K562 (cell line): ENCODE results near the gene INSL3. TPM values are rescaled to one million over a fixed set of nuclear protein-coding genes. Genes with fewer than 3 reads are reported as not detected.

Experiments
- ASH1L ChIP-seq: fragments of 450-650 bp; IDR thresholded peaks from 2 replicates; pipeline ENCODE4 v1.6.1; 2018; ENCODE audit warnings: borderline replicate concordance, mild to moderate bottlenecking, low read depth; ENCODE audit not compliant: partially characterized antibody
- CBX1 ChIP-seq: sonication (generic); IDR thresholded peaks from 2 replicates; pipeline ENCODE4 v1.6.1; 2016; ENCODE audit warnings: antibody characterized with exemption, low read depth, mild to moderate bottlenecking
- CBX3 ChIP-seq, 2 experiments: IDR thresholded peaks; 1 replicate in 1 of 2; 2 replicates in 1 of 2; pipeline ENCODE4 v1.6.1; 2012; ENCODE audit warnings: inconsistent platforms in 2 of 2, low read length in 2 of 2, borderline replicate concordance in 1 of 2, control low read depth in 1 of 2
- CREM ChIP-seq: IDR thresholded peaks from 2 replicates; pipeline ENCODE4 v1.6.1; 2014; ENCODE audit warnings: antibody characterized with exemption, low read depth
- E2F1 ChIP-seq: sonication (generic); formaldehyde crosslinking; IDR thresholded peaks from 2 replicates; pipeline ENCODE4 v1.8.1; 2023; ENCODE audit warnings: mild to moderate bottlenecking, missing genetic modification reagents, moderate library complexity
- FIP1L1 ChIP-seq: fragments of 200-400 bp; formaldehyde crosslinking; IDR thresholded peaks from 2 replicates; pipeline ENCODE4 v1.6.1; 2018; ENCODE audit warnings: mild to moderate bottlenecking, low read depth, low read length; ENCODE audit not compliant: poor library complexity, severe bottlenecking
- FOXJ2 ChIP-seq: fragments of 200-800 bp; sonication (Bioruptor generic); IDR thresholded peaks from 2 replicates; pipeline ENCODE4 v1.6.1; 2016; ENCODE audit warnings: missing genetic modification characterization, missing compliant biosample characterization
- GTF2A2 ChIP-seq: IDR thresholded peaks from 2 replicates; pipeline ENCODE4 v1.6.1; 2016; ENCODE audit warnings: mild to moderate bottlenecking, missing genetic modification characterization, missing compliant biosample characterization
- NR2C2 ChIP-seq, 2 experiments: fragments of 200-800 bp in 1 of 2; sonication (Bioruptor generic) in 1 of 2; sonication (generic) in 1 of 2; formaldehyde crosslinking in 1 of 2; IDR thresholded peaks; 2 replicates each; pipeline versions ENCODE4 v1.6.1 to v1.8.0; 2016 to 2022; ENCODE audit warnings: mild to moderate bottlenecking in 1 of 2, missing compliant biosample characterization in 1 of 2, missing genetic modification characterization in 1 of 2, missing genetic modification reagents in 1 of 2
- PKNOX1 ChIP-seq: fragments of 450-650 bp; IDR thresholded peaks from 2 replicates; pipeline ENCODE4 v1.6.1; 2016
- POU5F1 ChIP-seq: fragments of 150-350 bp; IDR thresholded peaks from 2 replicates; pipeline ENCODE4 v1.6.1; 2014; ENCODE audit warnings: borderline replicate concordance, low read length, low read depth, mild to moderate bottlenecking; ENCODE audit not compliant: partially characterized antibody
- SIN3A ChIP-seq, 2 experiments: fragments of 150-350 bp in 1 of 2; IDR thresholded peaks; 2 replicates each; pipeline ENCODE4 v1.6.1; 2011 to 2016; ENCODE audit warnings: borderline replicate concordance in 2 of 2, low read depth in 2 of 2, low read length in 2 of 2, mild to moderate bottlenecking in 2 of 2, moderate library complexity in 2 of 2; ENCODE audit not compliant: control insufficient read depth in 1 of 2
- SIN3B ChIP-seq: fragments of 450-650 bp; IDR thresholded peaks from 2 replicates; pipeline ENCODE4 v1.6.1; 2017; ENCODE audit warnings: low read depth, mild to moderate bottlenecking, moderate library complexity
- SMAD4 ChIP-seq: fragments of 250-450 bp; sonication (Bioruptor Pico); conservative IDR thresholded peaks from 2 replicates; pipeline ENCODE4 v1.8.0; 2021; ENCODE audit warnings: inconsistent platforms, mild to moderate bottlenecking, moderate library complexity
- SP1 ChIP-seq: sonication (generic); formaldehyde crosslinking; IDR thresholded peaks from 2 replicates; pipeline ENCODE4 v1.8.1; 2022; ENCODE audit warnings: mild to moderate bottlenecking, missing genetic modification reagents
- TEAD2 ChIP-seq: fragments of 450-650 bp; IDR thresholded peaks from 2 replicates; pipeline ENCODE4 v1.6.1; 2016; ENCODE audit warnings: missing genetic modification characterization, control low read depth, missing compliant biosample characterization
- TRIM25 ChIP-seq: fragments of 450-650 bp; IDR thresholded peaks from 2 replicates; pipeline ENCODE4 v1.7.0; 2016; ENCODE audit warnings: borderline replicate concordance
- XRCC4 ChIP-seq: IDR thresholded peaks from one replicate; pipeline ENCODE4 v1.6.1; 2011; ENCODE audit not compliant: insufficient read depth, insufficient read length; ENCODE audit errors: extremely low read depth
- ZBTB33 ChIP-seq: sonication (generic); formaldehyde crosslinking; IDR thresholded peaks from 2 replicates; pipeline ENCODE4 v1.8.1; 2023; ENCODE audit warnings: mild to moderate bottlenecking, missing genetic modification reagents
- ZNF644 ChIP-seq: fragments of 200-800 bp; sonication (Bioruptor generic); IDR thresholded peaks from 2 replicates; pipeline ENCODE4 v1.6.1; 2016; ENCODE audit warnings: low read depth, missing genetic modification characterization, missing compliant biosample characterization
- polyA plus RNA-seq, 8 experiments: library from polyadenylated mRNA; depleted of rRNA in 4 of 8; stranded (reverse) in 5 of 8; unstranded in 3 of 8; fragments of >200 nt; fragmentation: Nextera tagmentation in 2 of 8; fragmentation: Illumina TruSeq in 1 of 8; extraction: Ambion mirVana in 2 of 8; extraction: Trizol in 1 of 8; gene quantifications; 2 replicates each; pipeline versions ENCODE4 v1.2.1 to v1.2.3, GENCODE V29; 2011 to 2014; ENCODE audit warnings: inconsistent platforms in 1 of 8, missing spikeins in 1 of 8
- total RNA-seq, 7 experiments: library from RNA; depleted of rRNA in 6 of 7; stranded (reverse); fragments of >200 nt in 6 of 7; fragmentation: Illumina TruSeq in 2 of 7; extraction: Trizol in 2 of 7; gene quantifications; 2 replicates each; pipeline versions ENCODE4 v1.2.1 to v1.2.3, GENCODE V29; 2011 to 2021; ENCODE audit warnings: low replicate concordance in 1 of 7

The INSL3 gene
- total and polyA plus RNA-seq, 9 of the 15 experiments (the other 6 are each of a cell fraction or from before 2014, with no cell fraction given): not detected

- no peak; the same call in 1 of the 2 replicates for TF ChIP-seq E2F1 (CRISPR knock-in tag)
- TF ChIP-seq ASH1L: peak; percentile 96
- peak; percentile 96 for TF ChIP-seq SP1
- peak in 1 of 2 experiments; percentile 65; a peak in 1 of 4 replicates for TF ChIP-seq SIN3A (IDR thresholded peaks at IDR 0.05; ENCODE audit: borderline replicate concordance in 2 of 2, control insufficient read depth in 1 of 2, low read depth in 2 of 2, low read length in 2 of 2)
- no peak; a peak in 1 of 3 replicates for TF ChIP-seq CBX3 (IDR thresholded peaks at IDR 0.05; ENCODE audit: borderline replicate concordance in 1 of 2, low read length in 2 of 2)
- 0 out of 2 replicates have a peak, but pooled peaks have one; percentile 34 for TF ChIP-seq GTF2A2 (tag)
- TF ChIP-seq POU5F1: peak; percentile 46
- no peak for TF ChIP-seq ZNF644
- TF ChIP-seq FOXJ2 (tag): peak; percentile 90
- no peak for TF ChIP-seq TEAD2 (tag)
- peak; percentile 95 for TF ChIP-seq CREM
- TF ChIP-seq PKNOX1: peak; percentile 100
- no peak for TF ChIP-seq XRCC4
- peak; percentile 67; the same call in 1 of the 2 replicates for TF ChIP-seq CBX1
- peak; percentile 59; the same call in 1 of the 2 replicates for TF ChIP-seq NR2C2 (CRISPR knock-in tag; IDR thresholded peaks at IDR 0.05)
- peak; percentile 87 for TF ChIP-seq NR2C2 (tag; IDR thresholded peaks at IDR 0.05)
- TF ChIP-seq ZBTB33: peak; percentile 49
- peak; percentile 91 for TF ChIP-seq FIP1L1
- TF ChIP-seq SMAD4 (CRISPR knock-in tag): no peak
- peak; percentile 83 for TF ChIP-seq SIN3B
- TF ChIP-seq TRIM25: no peak
These were observed 38.4 kb upstream of the INSL3 start, which contains the start of gene RPL18A (continued) for GRCh38 chr19:17859533-17860330.
